ACC112 (cell line): Measurements from ENCODE around the gene ATP2B3.

Experiments used
- H2AFZ ChIP-seq: fragments of 200-600 bp; sonication (generic); one replicate; pipeline ENCODE4 v1.6.0; 2017; ENCODE audit warnings: antibody characterized with exemption, low read length; ENCODE audit not compliant: unreplicated experiment
- H3K27ac ChIP-seq: fragments of 200-600 bp; sonication (generic); 2 replicates; pipeline ENCODE4 v1.5.1; 2014; ENCODE audit warnings: low read depth, mild to moderate bottlenecking, antibody characterized with exemption, low read length, moderate library complexity
- H3K27me3 ChIP-seq: fragments of 200-600 bp; sonication (generic); 2 replicates; pipeline ENCODE4 v1.6.1; 2014; ENCODE audit warnings: mild to moderate bottlenecking, antibody characterized with exemption, low read length, moderate library complexity, mixed read lengths; ENCODE audit not compliant: insufficient read depth
- H3K36me3 ChIP-seq: fragments of 200-600 bp; sonication (generic); 2 replicates; pipeline ENCODE4 v1.6.1; 2016; ENCODE audit warnings: mild to moderate bottlenecking, antibody characterized with exemption, low read length, moderate library complexity, mixed read lengths; ENCODE audit not compliant: insufficient read depth
- H3K4me1 ChIP-seq: fragments of 200-600 bp; sonication (generic); one replicate; pipeline ENCODE4 v1.6.1; 2016; ENCODE audit warnings: low read length, mixed read lengths; ENCODE audit not compliant: insufficient read depth, unreplicated experiment, control insufficient read depth
- H3K4me3 ChIP-seq: fragments of 200-600 bp; sonication (generic); 2 replicates; pipeline ENCODE4 v1.5.1; 2014; ENCODE audit warnings: mild to moderate bottlenecking, low read depth, low read length
- H3K79me2 ChIP-seq: fragments of 200-600 bp; sonication (generic); one replicate; pipeline ENCODE4 v1.6.0; 2016; ENCODE audit warnings: low read length; ENCODE audit not compliant: control insufficient read depth, unreplicated experiment, insufficient read depth

The ATP2B3 gene

DNA sequence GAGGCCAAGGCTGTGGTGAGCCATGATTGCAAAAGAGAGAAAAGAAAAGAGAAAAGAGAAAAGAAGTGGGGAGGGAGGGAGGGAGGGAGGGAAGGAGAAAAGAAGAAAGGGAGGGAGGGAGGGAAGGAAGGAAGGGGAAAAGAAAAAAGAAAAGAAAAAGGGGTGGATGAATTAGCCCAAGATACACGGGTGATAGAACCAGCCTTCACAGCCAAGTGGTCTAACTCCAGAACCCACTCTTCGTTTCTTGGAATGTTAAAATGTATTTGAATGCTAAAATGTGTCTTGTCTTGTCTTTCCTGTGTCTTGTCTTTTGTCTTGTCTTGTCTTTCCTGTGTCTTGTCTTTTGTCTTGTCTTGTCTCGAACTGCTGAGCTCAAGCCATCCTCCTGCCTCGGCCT is 68.4 kb downstream of the ATP2B3 start:
- no peaks in the 10 kb centered on the region for H3K27me3 ChIP-seq
- H3K36me3 ChIP-seq: no peaks in the 10 kb centered on the region
- H3K4me3 ChIP-seq: no peak overlapping the region
- H2AFZ ChIP-seq: no peak overlapping the region
- no peaks in the 10 kb centered on the region for H3K79me2 ChIP-seq
- no peak overlapping the region for H3K27ac ChIP-seq
- H3K4me1 ChIP-seq: no peaks in the 10 kb centered on the region

DNA sequence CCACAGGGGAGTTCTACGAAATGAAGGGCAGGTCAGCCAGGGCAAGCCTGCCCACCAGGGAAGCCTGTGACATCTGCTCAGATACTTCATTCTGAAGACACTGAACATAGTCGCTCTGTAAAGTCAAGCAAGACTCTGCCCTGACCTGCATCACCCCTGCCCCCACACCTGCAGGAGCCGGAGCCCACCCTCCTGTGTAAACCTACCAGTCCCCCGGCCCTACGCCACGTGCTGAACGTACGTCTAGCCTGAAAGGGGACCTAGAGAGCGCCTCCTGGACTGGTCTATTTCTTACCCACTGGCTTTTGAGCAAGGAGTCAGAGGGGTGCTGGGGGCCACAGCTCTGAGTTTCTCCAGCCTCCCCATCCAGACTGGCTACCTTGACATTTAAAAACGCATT is 69.9 kb downstream of the ATP2B3 start:
- Histone ChIP-seq H3K4me1 (no peaks in the 10 kb centered on the region), H3K4me3 (no peak overlapping the region), H3K36me3 (no peaks in the 10 kb centered on the region), H2AFZ (no peak overlapping the region), H3K27ac (no peak overlapping the region), H3K27me3 (no peaks in the 10 kb centered on the region), H3K79me2 (no peaks in the 10 kb centered on the region)

DNA sequence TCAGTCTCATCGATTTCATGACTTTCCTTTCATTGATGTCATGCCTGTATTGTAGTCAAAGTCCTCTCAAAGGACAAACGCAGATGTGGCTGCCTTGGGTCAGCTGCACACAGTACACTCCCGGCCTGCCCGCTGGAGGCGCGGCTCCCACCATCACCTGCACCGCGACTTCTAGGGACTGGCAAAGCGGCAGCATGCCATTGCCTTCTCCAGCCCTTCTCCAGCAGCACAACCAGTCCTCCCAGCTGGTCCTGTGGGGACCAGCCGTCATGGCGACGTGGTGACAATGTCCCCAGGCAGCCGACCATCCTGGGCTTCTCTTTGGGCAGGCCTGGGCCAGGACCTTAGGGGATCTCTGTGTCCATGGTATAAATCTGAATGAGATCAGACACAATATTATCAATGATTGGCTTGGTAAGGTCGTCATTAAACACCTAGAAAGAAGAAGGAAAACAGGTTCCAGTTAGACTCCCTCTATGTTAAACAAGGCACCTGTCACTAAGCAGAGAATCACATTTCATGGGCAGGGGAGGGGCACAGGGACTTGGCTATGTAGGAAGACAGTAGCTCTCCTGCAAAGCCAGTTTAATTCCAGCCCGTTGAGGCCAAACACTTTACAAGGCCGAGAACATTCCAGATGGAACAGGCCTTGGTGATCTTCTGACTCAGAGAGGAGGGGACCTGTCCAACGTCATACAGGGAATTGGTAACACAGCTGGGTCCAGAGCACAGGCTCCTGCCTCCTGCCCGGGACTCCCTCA is 70.8 kb downstream of the ATP2B3 start:
- Histone ChIP-seq H3K36me3 (no peaks in the 10 kb centered on the region), H3K4me1 (no peaks in the 10 kb centered on the region), H3K4me3 (no peak overlapping the region), H2AFZ (no peak overlapping the region), H3K27me3 (no peaks in the 10 kb centered on the region), H3K79me2 (no peaks in the 10 kb centered on the region), H3K27ac (no peak overlapping the region)

DNA sequence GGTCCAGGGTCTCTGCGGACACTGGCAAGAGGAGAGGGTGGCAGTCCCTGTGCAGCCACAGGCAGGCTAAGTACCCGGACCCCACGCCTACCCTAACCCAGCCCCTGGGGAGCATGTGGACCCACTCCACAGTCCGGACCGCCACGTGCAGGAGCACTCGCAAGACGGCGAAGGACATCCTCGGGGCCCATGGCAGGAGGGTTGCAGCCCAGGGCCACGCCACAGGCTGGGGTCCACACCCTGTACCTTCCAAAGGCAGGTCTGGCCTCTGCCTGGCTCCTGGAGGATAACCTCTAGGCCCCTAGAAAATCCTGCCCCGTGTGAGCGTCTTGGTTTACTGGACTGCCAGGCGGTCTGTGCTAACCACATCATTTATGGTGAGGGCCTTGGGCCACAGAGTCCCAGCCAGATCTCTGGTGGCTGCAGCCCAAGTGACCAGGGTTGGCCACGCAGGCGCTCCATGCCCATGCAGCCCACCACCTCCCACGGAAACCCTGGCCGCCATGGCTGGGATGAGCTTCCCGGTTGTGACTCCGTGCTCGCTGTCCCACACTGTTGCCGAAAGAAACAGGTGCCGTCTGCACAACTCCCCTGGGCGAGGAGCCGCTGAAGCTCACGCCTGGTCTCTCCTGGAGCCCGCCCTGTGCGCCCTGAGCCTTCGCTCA is 71.5 kb downstream of the ATP2B3 start:
- H3K27me3 ChIP-seq: no peaks in the 10 kb centered on the region

GRCh38 chrX:153590961-153591956 is 73.8 kb downstream of the ATP2B3 start:
- H3K27me3 ChIP-seq: no peaks in the 10 kb centered on the region
- H3K27ac ChIP-seq: no peak overlapping the region
- H3K4me3 ChIP-seq: no peak overlapping the region
- H3K4me1 ChIP-seq: no peaks in the 10 kb centered on the region
- no peaks in the 10 kb centered on the region for H3K36me3 ChIP-seq
- no peaks in the 10 kb centered on the region for H3K79me2 ChIP-seq
- H2AFZ ChIP-seq: no peak overlapping the region

More for the DNA sequence above, 71.5 kb downstream of the ATP2B3 start:
- H3K79me2 ChIP-seq: no peaks in the 10 kb centered on the region
- H3K36me3 ChIP-seq: no peaks in the 10 kb centered on the region
- H3K4me3 ChIP-seq: no peak overlapping the region
- no peaks in the 10 kb centered on the region for H3K4me1 ChIP-seq
- no peak overlapping the region for H3K27ac ChIP-seq
- H2AFZ ChIP-seq: no peak overlapping the region

- H3K4me1 ChIP-seq: peaks cover under 1% of the 10 kb centered on the region
- H3K36me3 ChIP-seq: no peaks in the 10 kb centered on the region
- no peak overlapping the region for H2AFZ ChIP-seq
- no peaks in the 10 kb centered on the region for H3K27me3 ChIP-seq
- no peak overlapping the region for H3K4me3 ChIP-seq
- peaks cover 4% of the 10 kb centered on the region for H3K79me2 ChIP-seq
- H3K27ac ChIP-seq: no peak overlapping the region
These were observed 74.8 kb downstream of the ATP2B3 start for GRCh38 chrX:153592091-153592833.

DNA sequence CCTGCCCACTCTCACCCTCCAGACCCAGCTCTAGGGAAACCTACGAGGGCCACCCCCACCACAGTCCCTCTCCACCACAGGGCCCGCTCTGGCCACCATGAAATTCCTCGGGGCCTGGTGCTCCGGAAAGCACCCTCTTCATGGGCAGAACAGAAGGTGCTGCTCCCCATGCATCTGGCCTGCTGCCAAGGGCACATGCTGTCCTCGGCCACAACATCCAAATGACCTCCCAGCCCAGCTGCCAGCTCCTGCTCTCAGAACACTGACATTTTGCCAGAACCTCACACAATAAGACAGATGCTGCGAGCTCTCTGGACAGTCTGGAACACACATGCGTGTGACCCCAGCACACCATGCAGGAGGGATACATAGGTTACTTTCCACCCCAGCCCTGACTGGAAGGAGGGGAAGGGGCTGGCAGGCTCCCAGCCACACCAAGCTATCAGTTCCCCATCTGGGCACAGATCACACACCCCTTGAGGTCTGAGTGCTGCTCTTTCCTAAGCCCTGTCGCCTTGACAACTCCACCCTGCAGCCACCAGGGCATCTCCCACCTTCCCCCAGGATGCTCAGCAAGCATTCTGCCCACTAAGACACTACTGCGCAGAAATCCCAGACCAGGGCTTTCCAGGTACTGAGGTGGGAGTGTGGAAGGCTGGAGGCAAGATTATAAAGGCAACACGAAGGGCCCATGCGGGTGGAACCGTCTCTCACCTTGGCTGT is 75.7 kb downstream of the ATP2B3 start:
- Histone ChIP-seq H3K27me3 (no peaks in the 10 kb centered on the region), H3K4me3 (no peak overlapping the region), H3K4me1 (peaks cover 5% of the 10 kb centered on the region), H2AFZ (no peak overlapping the region), H3K79me2 (peaks cover 11% of the 10 kb centered on the region), H3K36me3 (no peaks in the 10 kb centered on the region), H3K27ac (no peak overlapping the region)

- Histone ChIP-seq H3K36me3 (no peaks in the 10 kb centered on the region), H3K27ac (no peak overlapping the region)
These were observed 76.5 kb downstream of the ATP2B3 start for GRCh38 chrX:153593811-153594500.

GRCh38 chrX:153595387-153595786 is 77.9 kb downstream of the ATP2B3 start:
- Histone ChIP-seq H3K27ac (no peak overlapping the region), H2AFZ (no peak overlapping the region), H3K4me3 (no peak overlapping the region), H3K4me1 (peaks cover 7% of the 10 kb centered on the region), H3K79me2 (peaks cover 16% of the 10 kb centered on the region), H3K36me3 (no peaks in the 10 kb centered on the region), H3K27me3 (no peaks in the 10 kb centered on the region)

More at GRCh38 chrX:153593811-153594500, 76.5 kb downstream of the ATP2B3 start:
- Histone ChIP-seq H3K79me2 (peaks cover 16% of the 10 kb centered on the region), H3K4me3 (no peak overlapping the region), H2AFZ (no peak overlapping the region), H3K4me1 (peaks cover 5% of the 10 kb centered on the region), H3K27me3 (no peaks in the 10 kb centered on the region)
